Hepatocyte (in vitro differentiated cells): ENCODE results near the gene ERGIC1. TPM values are rescaled to one million over a fixed set of nuclear protein-coding genes. Genes with fewer than 3 reads are reported as not detected.

Experiments
- DNase-seq: peaks from one replicate; pipeline ENCODE4 v3.0.0-alpha.2; 2016; ENCODE audit warnings: low spot score
- H2AFZ ChIP-seq: fragments of 200-600 bp; sonication (generic); 2 replicates; pipeline ENCODE4 v1.6.0; 2016; ENCODE audit warnings: antibody characterized with exemption, mild to moderate bottlenecking
- H3K27ac ChIP-seq: fragments of 200-600 bp; sonication (generic); 2 replicates; pipeline ENCODE4 v1.5.1; 2016; ENCODE audit warnings: mild to moderate bottlenecking
- H3K27me3 ChIP-seq: fragments of 200-600 bp; sonication (generic); 2 replicates; pipeline ENCODE4 v1.6.1; 2016
- H3K36me3 ChIP-seq: fragments of 200-600 bp; sonication (generic); replicated peaks from 2 replicates; pipeline ENCODE4 v1.5.1; 2016; ENCODE audit warnings: low read depth; ENCODE audit not compliant: insufficient read depth
- H3K4me1 ChIP-seq: fragments of 200-600 bp; sonication (generic); 2 replicates; pipeline ENCODE4 v1.5.1; 2016; ENCODE audit warnings: mild to moderate bottlenecking, moderate library complexity; ENCODE audit not compliant: insufficient read depth
- H3K4me2 ChIP-seq: fragments of 200-600 bp; sonication (generic); 2 replicates; pipeline ENCODE4 v1.6.0; 2016
- H3K4me3 ChIP-seq: fragments of 200-600 bp; sonication (generic); 2 replicates; pipeline ENCODE4 v1.5.1; 2016; ENCODE audit warnings: mild to moderate bottlenecking
- H3K79me2 ChIP-seq: fragments of 200-600 bp; sonication (generic); 2 replicates; pipeline ENCODE4 v1.6.0; 2017; ENCODE audit warnings: mild to moderate bottlenecking
- H3K9me2 ChIP-seq: fragments of 200-600 bp; sonication (generic); replicated peaks from 2 replicates; pipeline ENCODE4 v1.6.0; 2017; ENCODE audit warnings: mild to moderate bottlenecking; ENCODE audit not compliant: insufficient read depth
- H3K9me3 ChIP-seq: fragments of 200-600 bp; sonication (generic); 2 replicates; pipeline ENCODE4 v1.5.1; 2016; ENCODE audit warnings: low read depth, mild to moderate bottlenecking
- H4K20me1 ChIP-seq: fragments of 200-600 bp; sonication (generic); 2 replicates; pipeline ENCODE4 v1.6.0; 2016; ENCODE audit warnings: mild to moderate bottlenecking; ENCODE audit not compliant: insufficient read depth, poor library complexity, severe bottlenecking
- EZH2 ChIP-seq: fragments of 200-600 bp; sonication (generic); IDR thresholded peaks from 2 replicates; pipeline ENCODE4 v1.6.1; 2016; ENCODE audit warnings: antibody characterized with exemption, mild to moderate bottlenecking, borderline replicate concordance
- EZH2phosphoT487 ChIP-seq: fragments of 200-600 bp; sonication (generic); IDR thresholded peaks from one replicate; pipeline ENCODE4 v1.6.1; 2018; ENCODE audit warnings: antibody characterized with exemption, mild to moderate bottlenecking, low read depth, moderate library complexity; ENCODE audit not compliant: unreplicated experiment, severe bottlenecking
- WGBS: methylation state at CpG from one replicate; pipeline ENCODE4 v1.1.6; 2016; ENCODE audit warnings: low lambda C conversion rate; ENCODE audit errors: missing lambda C conversion rate; 5-methylcytosine and 5-hydroxymethylcytosine counted together
- polyA plus RNA-seq: library from polyadenylated mRNA; unstranded; fragments of >200 nt; fragmentation: Nextera tagmentation; extraction: Ambion mirVana; gene quantifications from 2 replicates; pipeline ENCODE4 v1.2.1, GENCODE V29; 2016
- total RNA-seq: library from RNA; depleted of rRNA; stranded (reverse); fragments of >200 nt; gene quantifications from 2 replicates; pipeline ENCODE4 v1.2.3, GENCODE V29; 2014
- TF ChIP-seq, protein P1 (sequence below): fragments of 200-600 bp; sonication (generic); IDR thresholded peaks from 2 replicates; pipeline ENCODE4 v1.5.1; 2016; ENCODE audit warnings: antibody characterized with exemption, mild to moderate bottlenecking; ENCODE audit not compliant: poor library complexity

Gene ERGIC1
- total and polyA plus RNA-seq, 2 experiments from 2014 or later, result 39.1 to 107 TPM

DNA sequence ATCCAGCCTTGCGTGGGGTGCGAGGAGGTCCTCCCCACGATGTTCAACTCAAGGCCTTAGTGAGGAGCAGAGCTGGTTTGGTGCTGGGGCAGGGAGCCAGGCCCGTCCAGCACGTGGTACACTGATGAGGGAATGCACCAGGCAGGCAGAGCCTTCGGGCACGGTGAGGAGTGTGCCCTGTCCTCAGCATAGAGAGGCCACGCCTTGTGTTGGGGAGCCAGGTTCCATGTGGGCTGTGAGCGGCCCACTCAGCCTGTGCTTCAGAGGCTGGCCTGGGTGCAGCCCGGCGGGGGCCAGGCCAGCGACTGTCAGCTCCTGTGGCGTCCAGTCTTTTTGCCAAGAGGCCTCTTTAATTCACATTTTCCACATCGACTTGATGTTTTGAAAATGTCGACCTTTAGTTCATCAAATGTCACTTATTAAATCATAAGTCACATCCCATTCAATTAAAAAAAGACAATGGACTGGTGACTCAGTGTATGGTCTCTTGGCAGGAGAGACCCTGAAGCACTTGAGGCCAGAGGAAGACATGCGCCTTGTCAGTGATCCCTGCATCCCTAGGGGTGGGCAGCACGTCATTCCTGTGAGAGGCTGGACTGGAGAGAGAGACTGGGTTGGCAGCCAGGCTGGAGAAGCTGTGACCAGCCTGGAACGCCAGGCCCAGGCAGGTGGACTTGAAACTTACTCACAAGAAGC, 21.7 kb downstream of the ERGIC1 start:
- 89% methylated on average over 18 of the region's 18 CpGs for WGBS
- Histone ChIP-seq H3K4me2 (no peak overlapping the region), H3K27me3 (no peaks in the 10 kb centered on the region), H2AFZ (no peak overlapping the region), H4K20me1 (peaks cover 2% of the 10 kb centered on the region), H3K27ac (no peak overlapping the region), H3K4me1 (peaks cover 39% of the 10 kb centered on the region), H3K9me3 (no peaks in the 10 kb centered on the region), H3K4me3 (no peak overlapping the region), H3K79me2 (peaks cover 76% of the 10 kb centered on the region), H3K9me2 (no peaks in the 10 kb centered on the region), H3K36me3 (no peaks in the 10 kb centered on the region)
- no peak for DNase-seq
- no peak for TF ChIP-seq EZH2phosphoT487
- no peak for TF ChIP-seq EZH2
- TF ChIP-seq, protein P1, sequence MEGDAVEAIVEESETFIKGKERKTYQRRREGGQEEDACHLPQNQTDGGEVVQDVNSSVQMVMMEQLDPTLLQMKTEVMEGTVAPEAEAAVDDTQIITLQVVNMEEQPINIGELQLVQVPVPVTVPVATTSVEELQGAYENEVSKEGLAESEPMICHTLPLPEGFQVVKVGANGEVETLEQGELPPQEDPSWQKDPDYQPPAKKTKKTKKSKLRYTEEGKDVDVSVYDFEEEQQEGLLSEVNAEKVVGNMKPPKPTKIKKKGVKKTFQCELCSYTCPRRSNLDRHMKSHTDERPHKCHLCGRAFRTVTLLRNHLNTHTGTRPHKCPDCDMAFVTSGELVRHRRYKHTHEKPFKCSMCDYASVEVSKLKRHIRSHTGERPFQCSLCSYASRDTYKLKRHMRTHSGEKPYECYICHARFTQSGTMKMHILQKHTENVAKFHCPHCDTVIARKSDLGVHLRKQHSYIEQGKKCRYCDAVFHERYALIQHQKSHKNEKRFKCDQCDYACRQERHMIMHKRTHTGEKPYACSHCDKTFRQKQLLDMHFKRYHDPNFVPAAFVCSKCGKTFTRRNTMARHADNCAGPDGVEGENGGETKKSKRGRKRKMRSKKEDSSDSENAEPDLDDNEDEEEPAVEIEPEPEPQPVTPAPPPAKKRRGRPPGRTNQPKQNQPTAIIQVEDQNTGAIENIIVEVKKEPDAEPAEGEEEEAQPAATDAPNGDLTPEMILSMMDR, result no peak

DNA sequence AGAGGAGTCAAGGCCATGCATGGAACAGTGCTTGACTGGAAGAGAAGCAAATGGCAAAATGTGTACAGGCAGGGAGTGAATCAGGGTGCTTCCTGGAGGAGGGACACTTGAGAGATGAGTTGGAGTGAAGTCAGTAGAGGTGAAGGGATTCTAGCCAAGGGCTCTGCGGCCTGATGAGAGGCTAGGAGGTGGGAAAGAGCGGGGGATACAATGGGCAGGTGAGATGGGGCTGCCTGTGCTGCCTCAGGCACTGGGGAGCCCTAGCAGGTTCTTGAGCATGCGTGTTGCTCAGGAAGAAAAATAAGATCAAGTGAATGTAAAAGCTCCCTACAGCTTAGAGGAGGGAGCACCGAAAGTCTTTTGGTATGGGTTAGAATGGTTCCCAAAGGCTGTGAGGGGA, 22.3 kb downstream of the ERGIC1 start:
- H2AFZ ChIP-seq, result no peak overlapping the region
- no peaks in the 10 kb centered on the region for H3K9me2 ChIP-seq
- WGBS, result 96% methylated on average over 4 of the region's 4 CpGs
- TF ChIP-seq, protein P1, result no peak
- TF ChIP-seq EZH2, result no peak
- no peak for TF ChIP-seq EZH2phosphoT487
- H3K27ac ChIP-seq, result no peak overlapping the region
- H3K4me2 ChIP-seq, result no peak overlapping the region
- no peaks in the 10 kb centered on the region for H3K36me3 ChIP-seq
- no peaks in the 10 kb centered on the region for H3K27me3 ChIP-seq
- H3K79me2 ChIP-seq, result peaks cover 77% of the 10 kb centered on the region
- H3K9me3 ChIP-seq, result no peaks in the 10 kb centered on the region
- H3K4me1 ChIP-seq, result peaks cover 39% of the 10 kb centered on the region
- DNase-seq, result no peak
- H4K20me1 ChIP-seq, result peaks cover 2% of the 10 kb centered on the region
- no peak overlapping the region for H3K4me3 ChIP-seq

DNA sequence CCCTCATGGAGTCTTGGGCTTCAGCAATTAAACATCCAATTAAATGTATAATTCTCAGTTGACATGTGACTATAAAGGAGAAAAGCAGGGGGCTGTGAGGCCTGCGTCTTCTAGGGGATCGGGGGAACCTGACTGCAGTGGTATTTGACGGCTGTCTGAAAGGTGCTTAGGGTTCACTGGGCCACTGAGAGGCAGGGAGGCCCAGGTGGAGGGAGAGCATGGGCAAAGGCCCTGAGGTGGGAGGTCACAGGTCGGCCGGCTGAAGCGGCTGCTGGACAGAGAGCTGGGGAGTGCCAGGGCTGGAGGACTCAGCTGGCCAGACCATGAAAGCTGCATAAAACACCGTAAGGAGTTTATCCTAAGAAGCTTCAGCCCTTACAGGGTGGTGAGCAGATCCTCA, 23.9 kb downstream of the ERGIC1 start:
- Histone ChIP-seq H3K4me3 (no peak overlapping the region), H3K4me1 (peaks cover 38% of the 10 kb centered on the region), H3K79me2 (peaks cover 78% of the 10 kb centered on the region), H3K9me2 (no peaks in the 10 kb centered on the region), H3K27me3 (no peaks in the 10 kb centered on the region), H3K9me3 (no peaks in the 10 kb centered on the region), H4K20me1 (peaks cover 2% of the 10 kb centered on the region), H3K4me2 (peak overlapping the region; percentile 39), H2AFZ (no peak overlapping the region), H3K27ac (peak overlapping the region; percentile 98), H3K36me3 (no peaks in the 10 kb centered on the region)
- TF ChIP-seq, protein P1, result no peak
- TF ChIP-seq EZH2 (no peak), EZH2phosphoT487 (no peak)
- no peak for DNase-seq
- WGBS, result 85% methylated on average over 7 of the region's 7 CpGs
